Measurements from ENCODE around the gene SLC2A11.

The SLC2A11 gene

GRCh38 chr22:23820748-23821211, 36.9 kb upstream of the SLC2A11 start:
- Histone ChIP-seq H3K27me3 (ENCODE audit: low read length) (no peaks in the 10 kb centered on the region), H3K9me2 (replicated peaks; ENCODE audit: insufficient read depth, low read length) (no peaks in the 10 kb centered on the region), H2AFZ (ENCODE audit: low read depth, low read length, severe bottlenecking) (no peak overlapping the region), H3K9me3 (ENCODE audit: insufficient read depth, low read length) (no peaks in the 10 kb centered on the region), H3K36me3 (ENCODE audit: low read length) (peaks cover 3% of the 10 kb centered on the region), H3K27ac (ENCODE audit: low read depth, low read length) (no peak overlapping the region), H4K20me1 (ENCODE audit: low read depth, low read length) (no peaks in the 10 kb centered on the region), H3K79me2 (ENCODE audit: insufficient read depth, low read length) (peaks cover 33% of the 10 kb centered on the region), H3K4me3 (ENCODE audit: insufficient read depth, low read length, poor library complexity, severe bottlenecking) (no peak overlapping the region), H3K9ac (ENCODE audit: low read length) (no peak overlapping the region), H3F3A (ENCODE audit: insufficient read depth) (0 out of 2 replicates have a peak, but pooled peaks cover 3% of the 10 kb centered on the region), H3K4me2 (ENCODE audit: low read depth, low read length, poor library complexity, severe bottlenecking) (no peak overlapping the region)
- no peak for TF ChIP-seq CTCF (IDR thresholded peaks at IDR 0.05; ENCODE audit: insufficient read depth, low read length, poor library complexity, severe bottlenecking)
- no peak for TF ChIP-seq EZH2phosphoT487 (conservative IDR thresholded peaks at IDR 0.05; ENCODE audit: low read length)

GRCh38 chr22:23822101-23822671, 35.5 kb upstream of the SLC2A11 start:
- Histone ChIP-seq H3K36me3 (ENCODE audit: low read length) (peaks cover 3% of the 10 kb centered on the region), H3K9ac (ENCODE audit: low read length) (no peak overlapping the region), H3F3A (ENCODE audit: insufficient read depth) (0 out of 2 replicates have a peak, but pooled peaks cover 3% of the 10 kb centered on the region), H3K27ac (ENCODE audit: low read depth, low read length) (no peak overlapping the region), H4K20me1 (ENCODE audit: low read depth, low read length) (no peaks in the 10 kb centered on the region), H3K4me2 (ENCODE audit: low read depth, low read length, poor library complexity, severe bottlenecking) (no peak overlapping the region), H3K4me3 (ENCODE audit: insufficient read depth, low read length, poor library complexity, severe bottlenecking) (no peak overlapping the region), H2AFZ (ENCODE audit: low read depth, low read length, severe bottlenecking) (no peak overlapping the region), H3K9me2 (replicated peaks; ENCODE audit: insufficient read depth, low read length) (no peaks in the 10 kb centered on the region), H3K27me3 (ENCODE audit: low read length) (no peaks in the 10 kb centered on the region), H3K79me2 (ENCODE audit: insufficient read depth, low read length) (peaks cover 23% of the 10 kb centered on the region), H3K9me3 (ENCODE audit: insufficient read depth, low read length) (no peaks in the 10 kb centered on the region)
- no peak for TF ChIP-seq CTCF (IDR thresholded peaks at IDR 0.05; ENCODE audit: insufficient read depth, low read length, poor library complexity, severe bottlenecking)
- no peak for TF ChIP-seq EZH2phosphoT487 (conservative IDR thresholded peaks at IDR 0.05; ENCODE audit: low read length)

GRCh38 chr22:23823331-23823791, 34.3 kb upstream of the SLC2A11 start:
- peaks cover 24% of the 10 kb centered on the region for H3K79me2 ChIP-seq (ENCODE audit: insufficient read depth, low read length)
- TF ChIP-seq EZH2phosphoT487 (conservative IDR thresholded peaks at IDR 0.05; ENCODE audit: low read length) (no peak), CTCF (IDR thresholded peaks at IDR 0.05; ENCODE audit: insufficient read depth, low read length, poor library complexity, severe bottlenecking) (no peak)
- H3K4me3 ChIP-seq (ENCODE audit: insufficient read depth, low read length, poor library complexity, severe bottlenecking) = no peak overlapping the region
- H3K4me2 ChIP-seq (ENCODE audit: low read depth, low read length, poor library complexity, severe bottlenecking) = no peak overlapping the region
- H3K27me3 ChIP-seq (ENCODE audit: low read length) = no peaks in the 10 kb centered on the region
- H3K9ac ChIP-seq (ENCODE audit: low read length) = no peak overlapping the region
- H3K27ac ChIP-seq (ENCODE audit: low read depth, low read length) = no peak overlapping the region
- H3K9me3 ChIP-seq (ENCODE audit: insufficient read depth, low read length) = no peaks in the 10 kb centered on the region
- no peaks in the 10 kb centered on the region for H4K20me1 ChIP-seq (ENCODE audit: low read depth, low read length)
- H3K36me3 ChIP-seq (ENCODE audit: low read length) = peaks cover 2% of the 10 kb centered on the region
- no peak overlapping the region for H2AFZ ChIP-seq (ENCODE audit: low read depth, low read length, severe bottlenecking)
- H3F3A ChIP-seq (ENCODE audit: insufficient read depth) = 0 out of 2 replicates have a peak, but pooled peaks cover 2% of the 10 kb centered on the region
- no peaks in the 10 kb centered on the region for H3K9me2 ChIP-seq (replicated peaks; ENCODE audit: insufficient read depth, low read length)

Data from SU-DHL-6 (cell line).